IPS-15b (cell line): Measurements from ENCODE around the gene CD300LF.

ENCODE experiments used
- H3K27me3 ChIP-seq: one replicate; pipeline ENCODE4 v1.6.1; 2013; ENCODE audit warnings: low read length; ENCODE audit not compliant: control insufficient read depth, insufficient read depth
- H3K36me3 ChIP-seq: one replicate; pipeline ENCODE4 v1.6.1; 2013; ENCODE audit warnings: low read length; ENCODE audit not compliant: control insufficient read depth, insufficient read depth
- H3K4me1 ChIP-seq: one replicate; pipeline ENCODE4 v1.6.1; 2013; ENCODE audit warnings: mild to moderate bottlenecking, low read length; ENCODE audit not compliant: control insufficient read depth, insufficient read depth
- H3K4me3 ChIP-seq: one replicate; pipeline ENCODE4 v1.5.1; 2013; ENCODE audit warnings: low read depth, low read length
- H3K9ac ChIP-seq: one replicate; pipeline ENCODE4 v1.6.1; 2013; ENCODE audit warnings: low read depth, mild to moderate bottlenecking, low read length
- H3K9me3 ChIP-seq: one replicate; pipeline ENCODE4 v1.6.1; 2013; ENCODE audit warnings: mild to moderate bottlenecking, low read length; ENCODE audit not compliant: control insufficient read depth, insufficient read depth

Gene CD300LF

GRCh38 chr17:74723891-74724290 is 11.2 kb upstream of the CD300LF start:
- Histone ChIP-seq H3K9ac (no peak overlapping the region), H3K27me3 (no peaks in the 10 kb centered on the region), H3K4me1 (no peaks in the 10 kb centered on the region)

GRCh38 chr17:74722782-74723181 is 10.1 kb upstream of the CD300LF start:
- Histone ChIP-seq H3K4me3 (no peak overlapping the region), H3K4me1 (no peaks in the 10 kb centered on the region), H3K9me3 (no peaks in the 10 kb centered on the region), H3K27me3 (no peaks in the 10 kb centered on the region), H3K9ac (no peak overlapping the region), H3K36me3 (no peaks in the 10 kb centered on the region)

More at GRCh38 chr17:74723891-74724290, 11.2 kb upstream of the CD300LF start:
- H3K4me3 ChIP-seq = no peak overlapping the region
- H3K9me3 ChIP-seq = no peaks in the 10 kb centered on the region
- no peaks in the 10 kb centered on the region for H3K36me3 ChIP-seq

DNA sequence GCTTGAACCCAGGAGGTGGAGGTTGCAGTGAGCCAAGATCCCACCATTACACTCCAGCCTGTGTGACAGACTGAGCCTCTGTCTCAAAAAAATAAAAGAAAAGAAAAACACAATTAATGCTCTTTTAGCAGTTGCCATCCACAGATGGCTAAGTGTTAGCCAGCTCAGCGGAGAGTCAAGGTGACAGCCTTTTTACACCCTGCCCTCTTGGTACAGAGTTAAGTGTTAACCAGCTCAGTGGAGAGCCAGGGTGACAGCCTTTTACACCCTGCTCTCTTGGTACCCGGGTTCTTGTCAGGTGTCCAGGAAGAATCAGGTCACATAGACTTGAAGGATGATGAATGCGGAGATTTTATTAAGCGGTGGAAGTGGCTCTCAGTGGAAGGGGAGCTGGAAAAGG is 7.8 kb upstream of the CD300LF start:
- Histone ChIP-seq H3K4me3 (no peak overlapping the region), H3K27me3 (no peaks in the 10 kb centered on the region)

GRCh38 chr17:74715144-74715543 is 2.4 kb upstream of the CD300LF start:
- H3K4me1 ChIP-seq = no peaks in the 10 kb centered on the region
- no peaks in the 10 kb centered on the region for H3K27me3 ChIP-seq
- no peaks in the 10 kb centered on the region for H3K9me3 ChIP-seq
- no peak overlapping the region for H3K4me3 ChIP-seq
- no peaks in the 10 kb centered on the region for H3K36me3 ChIP-seq
- H3K9ac ChIP-seq = no peak overlapping the region

More for the DNA sequence above, 7.8 kb upstream of the CD300LF start:
- Histone ChIP-seq H3K4me1 (no peaks in the 10 kb centered on the region), H3K36me3 (no peaks in the 10 kb centered on the region), H3K9me3 (no peaks in the 10 kb centered on the region), H3K9ac (no peak overlapping the region)

DNA sequence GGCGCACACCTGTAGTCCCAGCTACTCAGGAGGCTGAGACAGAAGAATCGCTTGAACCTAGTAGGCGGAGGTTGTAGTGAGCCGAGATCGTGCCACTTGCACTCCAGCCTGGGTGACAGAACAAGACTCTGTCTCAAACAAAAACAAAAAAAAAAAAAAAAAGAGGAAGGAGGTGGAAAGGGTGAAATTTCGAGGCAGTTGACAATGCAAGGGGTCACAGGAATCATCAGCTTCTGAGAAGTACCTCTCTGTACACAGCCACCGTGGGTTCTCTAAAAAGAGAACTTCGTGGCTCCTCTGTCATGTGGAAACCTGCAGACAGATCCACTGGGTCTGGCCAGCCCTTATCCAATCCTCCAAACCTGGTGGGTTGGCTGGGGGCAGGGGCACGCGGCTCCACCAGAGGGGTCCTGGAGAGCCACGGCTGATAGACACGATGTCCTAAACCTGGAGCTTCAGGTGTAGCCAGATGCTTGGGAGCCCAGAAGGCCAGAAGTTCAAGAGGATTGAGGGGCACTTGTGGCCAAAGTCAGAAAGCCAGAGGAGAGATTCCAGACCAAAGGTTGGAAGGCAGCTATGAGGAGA is 540 bp upstream of the CD300LF start:
- H3K27me3 ChIP-seq = no peaks in the 10 kb centered on the region
- no peaks in the 10 kb centered on the region for H3K4me1 ChIP-seq
- H3K36me3 ChIP-seq = no peaks in the 10 kb centered on the region
- no peaks in the 10 kb centered on the region for H3K9me3 ChIP-seq
- no peak overlapping the region for H3K4me3 ChIP-seq
- no peak overlapping the region for H3K9ac ChIP-seq

GRCh38 chr17:74712301-74712700 is 422 bp downstream of the CD300LF start:
- H3K27me3 ChIP-seq = no peaks in the 10 kb centered on the region
- H3K4me1 ChIP-seq = no peaks in the 10 kb centered on the region
- H3K36me3 ChIP-seq = no peaks in the 10 kb centered on the region
- H3K4me3 ChIP-seq = no peak overlapping the region
- no peaks in the 10 kb centered on the region for H3K9me3 ChIP-seq
- no peak overlapping the region for H3K9ac ChIP-seq

DNA sequence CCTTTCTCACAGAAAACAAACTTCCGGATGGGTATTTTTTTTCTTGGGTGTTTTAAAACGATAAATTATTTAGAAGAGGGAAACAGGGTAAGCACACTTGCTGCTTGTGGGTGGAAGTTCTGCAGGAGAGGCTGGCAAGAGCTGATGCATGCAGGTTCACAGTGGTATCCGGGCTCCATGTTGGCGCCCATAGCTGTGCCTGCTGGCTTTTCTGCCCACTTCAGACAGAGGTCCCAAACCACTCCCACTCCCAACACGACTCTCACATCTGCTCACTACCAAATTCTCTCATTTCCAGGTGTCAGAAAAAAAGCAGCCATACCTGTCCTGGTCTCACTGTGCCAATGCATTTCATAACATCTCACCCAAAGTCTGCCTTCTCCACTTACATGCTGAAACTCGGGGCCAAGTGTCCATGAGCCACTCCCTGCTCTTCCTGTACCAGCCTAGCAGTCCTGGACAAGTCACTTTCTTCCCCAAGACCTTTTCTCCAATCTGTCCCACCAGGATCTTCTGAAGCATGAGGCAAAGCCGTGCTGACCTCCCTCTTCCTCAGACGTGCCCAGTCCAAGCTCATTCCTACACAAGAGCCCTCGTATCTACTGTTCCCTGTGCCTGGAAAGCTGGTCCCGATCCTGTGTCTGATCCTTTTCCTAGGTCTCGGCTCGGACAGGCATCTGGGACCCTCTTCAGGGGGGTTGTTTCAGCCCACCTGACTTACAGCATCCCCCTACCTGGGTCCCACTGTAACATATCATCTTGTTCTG is 1.5 kb downstream of the CD300LF start:
- Histone ChIP-seq H3K4me1 (no peaks in the 10 kb centered on the region), H3K27me3 (no peaks in the 10 kb centered on the region), H3K9ac (no peak overlapping the region), H3K36me3 (no peaks in the 10 kb centered on the region), H3K4me3 (no peak overlapping the region), H3K9me3 (no peaks in the 10 kb centered on the region)

GRCh38 chr17:74704544-74704943 is 8.2 kb downstream of the CD300LF start:
- Histone ChIP-seq H3K4me1 (no peaks in the 10 kb centered on the region), H3K36me3 (no peaks in the 10 kb centered on the region), H3K27me3 (no peaks in the 10 kb centered on the region), H3K9me3 (no peaks in the 10 kb centered on the region), H3K4me3 (no peak overlapping the region), H3K9ac (no peak overlapping the region)

- H3K36me3 ChIP-seq = no peaks in the 10 kb centered on the region
- no peaks in the 10 kb centered on the region for H3K4me1 ChIP-seq
- no peak overlapping the region for H3K9ac ChIP-seq
- H3K27me3 ChIP-seq = no peaks in the 10 kb centered on the region
- no peaks in the 10 kb centered on the region for H3K9me3 ChIP-seq
- H3K4me3 ChIP-seq = no peak overlapping the region
Observed at GRCh38 chr17:74703311-74703710, 9.4 kb downstream of the CD300LF start.

DNA sequence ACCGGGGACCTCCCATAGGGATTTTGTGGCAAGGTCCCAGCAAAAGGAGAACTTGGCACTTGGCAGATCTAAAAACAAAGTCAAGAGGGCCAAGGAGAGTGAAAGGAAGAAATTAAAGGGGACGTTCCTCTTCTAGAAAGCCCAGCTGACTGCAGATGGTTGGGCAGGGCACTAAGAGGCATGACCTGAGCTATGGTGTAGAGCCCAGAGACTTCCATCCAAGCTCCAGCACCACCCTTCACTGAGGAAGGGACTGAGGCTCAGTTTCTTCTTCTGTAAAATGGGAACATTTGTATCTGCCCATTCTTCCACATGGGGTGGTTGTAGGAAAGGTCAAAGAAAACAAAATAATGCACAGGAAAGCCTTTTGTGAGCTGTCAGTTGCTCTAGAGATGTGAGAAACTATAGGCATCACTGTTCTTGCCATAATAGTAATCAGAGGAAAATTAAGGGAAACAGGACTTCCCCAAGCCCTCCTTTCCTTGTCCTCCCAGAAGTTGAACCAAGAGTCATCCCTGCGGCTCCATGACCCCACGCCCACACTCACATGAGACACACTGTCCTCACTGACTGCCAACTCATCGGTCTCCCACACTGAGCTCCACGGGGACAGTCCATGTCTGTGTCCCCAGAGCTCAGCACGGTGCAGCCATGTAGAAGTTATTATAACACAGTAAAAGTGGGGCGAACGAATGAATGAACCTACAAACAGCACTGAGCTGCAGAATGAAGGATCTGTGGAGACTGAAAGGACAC is 10.4 kb downstream of the CD300LF start:
- no peaks in the 10 kb centered on the region for H3K36me3 ChIP-seq
- no peak overlapping the region for H3K9ac ChIP-seq
- H3K27me3 ChIP-seq = no peaks in the 10 kb centered on the region

GRCh38 chr17:74699236-74699635 is 13.5 kb downstream of the CD300LF start:
- no peak overlapping the region for H3K9ac ChIP-seq
- H3K4me1 ChIP-seq = no peaks in the 10 kb centered on the region
- H3K27me3 ChIP-seq = no peaks in the 10 kb centered on the region
- H3K9me3 ChIP-seq = no peaks in the 10 kb centered on the region
- H3K36me3 ChIP-seq = no peaks in the 10 kb centered on the region
- H3K4me3 ChIP-seq = no peak overlapping the region

More for the DNA sequence above, 10.4 kb downstream of the CD300LF start:
- H3K4me1 ChIP-seq = no peaks in the 10 kb centered on the region
- no peak overlapping the region for H3K4me3 ChIP-seq
- no peaks in the 10 kb centered on the region for H3K9me3 ChIP-seq

- H3K27me3 ChIP-seq = no peaks in the 10 kb centered on the region
- H3K9me3 ChIP-seq = no peaks in the 10 kb centered on the region
- H3K4me3 ChIP-seq = no peak overlapping the region
- no peaks in the 10 kb centered on the region for H3K4me1 ChIP-seq
- no peaks in the 10 kb centered on the region for H3K36me3 ChIP-seq
- no peak overlapping the region for H3K9ac ChIP-seq
Observed at GRCh38 chr17:74698069-74698468, 14.7 kb downstream of the CD300LF start.
